Measurements from ENCODE around the gene NVL.
"Not testable (repeated sequence)": the region's sequence is repeated elsewhere in the genome, so short reads cannot be mapped to it uniquely, and the experiment has no call there.

Gene NVL

GRCh38 chr1:224329842-224330753, at the start of gene NVL:
NVL (minus strand) TSS chr1:224330172; CDS start chr1:224330127, 45 bp downstream.
- peak; percentile 82 to 86 for DNase-seq

DNA sequence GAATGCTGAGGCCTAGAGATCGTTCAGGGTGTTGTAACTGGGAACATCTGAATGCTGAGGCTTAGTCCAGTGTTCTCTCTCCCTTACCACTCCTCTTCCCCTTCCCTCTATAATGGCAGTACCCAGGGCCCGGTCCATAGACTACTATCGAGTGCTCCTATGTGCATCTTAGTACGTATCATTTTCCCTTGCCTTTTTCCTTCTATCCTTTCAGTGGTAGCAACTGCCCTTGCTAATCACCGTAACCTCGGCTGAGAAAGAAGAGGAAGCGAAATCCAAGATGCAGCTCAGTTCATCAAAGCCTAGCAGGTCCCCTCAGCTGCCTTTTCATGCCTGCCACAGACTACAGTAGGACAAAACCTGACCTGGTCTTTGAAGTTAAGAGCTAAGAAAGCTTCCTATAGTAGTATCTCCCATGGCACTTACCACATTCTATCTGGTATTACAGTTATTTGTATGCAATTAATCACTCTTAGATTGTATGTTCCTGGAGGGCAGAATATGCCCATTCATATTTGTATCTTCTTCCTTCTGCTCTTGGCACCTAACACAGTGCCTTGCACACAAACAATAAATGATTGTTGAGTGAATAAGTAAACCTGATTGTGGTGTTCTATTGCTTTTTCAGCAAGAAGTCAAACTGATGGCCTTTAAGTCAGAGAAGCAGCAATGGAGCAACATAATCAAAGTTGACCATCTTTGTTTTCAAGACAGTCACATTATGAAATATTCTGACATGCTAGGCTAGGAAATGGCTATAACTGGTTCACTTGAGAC, 49.1 kb upstream of the NVL start:
- no peak for DNase-seq

GRCh38 chr1:224377676-224378006, 47.7 kb upstream of the NVL start:
- DNase-seq = no peak

- DNase-seq = no peak
These were observed 45.1 kb upstream of the NVL start for GRCh38 chr1:224375059-224375458.

DNA sequence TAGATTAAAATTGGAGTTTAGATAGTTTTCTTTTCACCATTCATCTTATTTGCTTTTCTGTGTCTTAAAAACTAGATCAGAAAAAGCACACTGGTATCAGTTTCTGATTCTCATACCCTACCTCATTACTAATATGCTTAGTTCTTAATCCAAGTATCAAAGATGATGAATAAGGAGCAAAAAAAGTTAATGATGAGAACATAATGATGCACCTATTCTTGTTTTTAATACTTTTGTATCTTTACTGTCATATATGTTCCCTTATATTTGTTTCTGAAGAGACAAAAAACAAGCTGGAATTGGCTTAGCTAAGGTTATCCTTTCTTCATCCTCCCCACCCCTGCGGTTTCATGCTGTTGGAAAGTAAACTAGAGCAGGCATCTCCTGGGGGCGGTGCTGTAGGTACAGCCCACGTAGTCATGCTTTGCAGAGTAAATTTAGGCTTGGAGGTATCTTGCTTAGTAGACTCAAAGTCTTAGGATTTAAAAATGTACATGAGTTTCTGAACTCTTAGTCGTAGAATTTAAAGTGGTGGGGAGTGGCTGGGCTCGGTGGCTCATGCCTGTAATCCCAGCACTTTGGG, 43.1 kb upstream of the NVL start:
- no peak for DNase-seq

DNA sequence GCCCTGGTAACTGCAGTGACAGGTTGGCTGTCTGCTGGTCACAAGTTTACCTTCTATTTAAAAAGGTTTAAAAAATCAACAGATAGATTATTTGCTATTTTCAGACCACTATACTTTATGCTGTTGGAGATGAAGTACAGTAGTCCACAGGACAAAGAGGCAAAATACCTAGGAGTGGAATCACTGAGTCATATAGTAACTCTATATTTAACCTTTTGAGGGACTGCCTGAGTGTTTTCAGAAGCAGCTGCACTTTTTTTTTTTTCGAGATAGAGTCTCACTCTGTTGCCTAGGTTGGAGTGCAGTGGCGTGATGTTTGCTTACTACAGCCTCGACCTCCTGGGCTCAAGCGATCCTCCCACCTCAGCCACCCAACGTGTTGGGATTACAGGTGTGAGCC, 38.4 kb upstream of the NVL start:
- DNase-seq = no peak

DNA sequence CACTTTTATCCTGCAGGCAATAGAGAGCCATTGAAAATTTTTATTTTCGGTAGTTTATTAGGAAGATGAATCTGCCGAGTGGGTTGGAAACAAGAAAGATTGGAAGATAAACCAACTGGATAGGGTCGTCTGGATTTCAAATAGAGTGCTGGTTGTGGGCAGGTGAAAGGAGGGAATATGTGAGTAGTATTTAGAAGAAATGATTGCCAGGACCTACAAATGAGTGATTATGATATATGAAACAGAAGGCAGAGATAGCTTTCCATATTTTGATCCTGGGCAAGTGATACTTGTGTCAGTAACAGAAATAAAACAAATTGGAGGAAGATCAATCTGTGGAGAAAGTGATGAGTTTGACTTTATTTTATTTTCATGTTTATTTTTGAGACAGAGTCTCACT, 29.2 kb upstream of the NVL start:
- DNase-seq = no peak

DNA sequence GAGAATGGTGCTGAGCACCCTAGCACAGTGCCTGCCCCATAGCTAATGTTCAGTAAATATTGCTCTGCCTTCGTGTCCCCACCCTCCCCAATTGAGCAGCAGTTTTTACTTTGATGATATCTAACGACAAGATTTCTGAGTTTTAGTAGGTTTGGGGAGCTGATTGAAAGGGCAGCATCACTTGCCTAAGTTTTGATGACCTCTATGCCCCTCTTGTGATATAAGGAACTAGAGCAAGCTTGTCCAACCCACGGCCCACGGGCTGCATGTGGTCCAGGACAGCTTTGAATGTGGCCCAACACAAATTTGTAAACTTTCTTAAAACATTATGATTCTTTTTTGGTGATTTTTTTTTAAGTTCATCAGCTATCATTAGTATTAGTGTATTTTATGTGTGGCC, 28.3 kb upstream of the NVL start:
- no peak for DNase-seq

- DNase-seq = no peak
These were observed 27.7 kb upstream of the NVL start for GRCh38 chr1:224357626-224358124.

DNA sequence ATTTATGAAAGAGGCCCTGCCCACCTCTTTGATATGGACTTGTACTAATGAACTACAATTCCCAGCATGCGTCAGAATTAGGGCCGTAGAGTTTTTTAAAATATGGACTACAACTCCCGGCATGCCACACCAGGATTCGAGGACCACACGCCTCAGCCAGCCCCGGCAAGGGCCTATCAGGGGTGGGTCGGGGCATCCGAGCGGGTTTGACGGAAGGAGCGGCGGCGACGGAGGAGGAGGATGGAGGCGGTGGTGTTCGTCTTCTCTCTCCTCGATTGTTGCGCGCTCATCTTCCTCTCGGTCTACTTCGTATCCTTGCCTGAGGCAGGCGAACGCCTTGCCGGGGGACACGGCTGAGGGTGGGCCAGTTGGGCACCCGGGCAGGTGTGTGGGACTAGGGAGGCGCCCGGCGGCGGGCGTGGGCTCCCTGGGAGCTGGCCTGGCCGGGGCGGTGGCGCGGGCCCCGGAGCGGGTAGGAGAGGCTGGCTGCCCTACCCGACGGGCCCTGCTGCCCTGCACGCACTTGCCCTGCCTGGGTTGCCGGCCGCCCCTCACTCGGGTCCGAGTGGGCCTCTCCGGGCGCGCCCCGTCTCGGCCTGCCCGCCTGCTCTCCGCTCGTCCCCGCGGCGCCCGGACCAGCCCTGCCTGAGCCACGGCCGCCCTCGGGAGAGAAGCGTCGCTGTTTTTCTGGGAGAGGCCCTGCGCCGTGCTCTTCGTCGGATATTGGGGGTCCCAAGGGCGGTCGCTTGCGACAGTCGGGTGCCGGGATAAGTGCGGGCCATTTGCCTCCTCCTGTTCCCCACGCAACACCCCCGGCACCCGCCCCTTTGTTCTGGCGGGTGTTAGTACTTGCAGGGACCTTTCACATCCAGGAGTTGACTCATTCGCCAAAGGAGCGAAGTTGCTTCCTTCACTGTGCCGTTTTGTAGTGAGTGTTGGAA, 27.0 kb upstream of the NVL start, which contains the start of gene CNIH4:
Gene CNIH4, plus strand, starts transcription at position 195 of the 941 bp plus-strand sequence. Its CDS starts 46 bp downstream, at position 241.
- peak; percentile 85 to 90 for DNase-seq

GRCh38 chr1:224353975-224354925, 24.3 kb upstream of the NVL start:
- no peak for DNase-seq

DNA sequence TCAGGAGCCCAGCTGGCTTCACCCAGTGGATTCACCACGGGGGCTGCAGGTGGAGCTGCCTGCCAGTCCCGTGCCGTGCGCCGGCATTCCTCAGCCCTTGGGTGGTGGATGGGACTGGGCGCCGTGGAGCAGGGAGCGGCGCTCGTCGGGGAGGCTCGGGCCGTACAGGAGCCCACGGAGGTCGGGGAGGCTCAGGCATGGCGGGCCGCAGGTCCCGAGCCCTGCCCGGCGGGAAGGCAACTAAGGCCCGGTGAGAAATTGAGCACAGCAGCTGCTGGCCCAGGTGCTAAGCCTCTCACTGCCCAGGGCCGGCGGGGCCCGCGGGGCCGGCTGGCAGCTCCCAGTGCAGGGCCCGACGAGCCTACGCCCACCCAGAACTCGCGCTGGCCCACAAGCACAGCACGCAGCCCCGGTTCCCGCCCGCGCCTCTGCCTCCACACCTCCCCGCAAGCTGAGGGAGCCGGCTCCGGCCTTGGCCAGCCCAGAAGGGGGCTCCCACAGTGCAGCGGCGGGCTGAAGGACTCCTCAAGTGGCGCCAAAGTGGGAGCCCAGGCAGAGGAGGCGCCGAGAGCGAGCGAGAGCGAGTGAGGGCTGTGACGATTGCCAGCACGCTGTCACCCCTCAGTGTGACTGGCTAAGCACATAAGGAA, 22.6 kb upstream of the NVL start:
- DNase-seq = not testable (repeated sequence)

GRCh38 chr1:224349716-224350115, 19.7 kb upstream of the NVL start:
- DNase-seq = not testable (repeated sequence)

GRCh38 chr1:224348137-224348536, 18.2 kb upstream of the NVL start:
- DNase-seq = no peak

- no peak for DNase-seq
These were observed 13.7 kb upstream of the NVL start for GRCh38 chr1:224343679-224344078.

- DNase-seq = not testable (repeated sequence)
These were observed 10.7 kb upstream of the NVL start for GRCh38 chr1:224340453-224341384.

GRCh38 chr1:224339442-224340033, 9.6 kb upstream of the NVL start:
- DNase-seq = no peak

- DNase-seq = no peak
These were observed 8.3 kb upstream of the NVL start for GRCh38 chr1:224338150-224338838.
